ENCODE measurements around the gene ENAH.
A peak's percentile ranks its signal among the peaks of the same experiment; 100 is the strongest.
"Not testable (repeated sequence)": the region's sequence is repeated elsewhere in the genome, so short reads cannot be mapped to it uniquely, and the experiment has no call there.

Gene ENAH

DNA sequence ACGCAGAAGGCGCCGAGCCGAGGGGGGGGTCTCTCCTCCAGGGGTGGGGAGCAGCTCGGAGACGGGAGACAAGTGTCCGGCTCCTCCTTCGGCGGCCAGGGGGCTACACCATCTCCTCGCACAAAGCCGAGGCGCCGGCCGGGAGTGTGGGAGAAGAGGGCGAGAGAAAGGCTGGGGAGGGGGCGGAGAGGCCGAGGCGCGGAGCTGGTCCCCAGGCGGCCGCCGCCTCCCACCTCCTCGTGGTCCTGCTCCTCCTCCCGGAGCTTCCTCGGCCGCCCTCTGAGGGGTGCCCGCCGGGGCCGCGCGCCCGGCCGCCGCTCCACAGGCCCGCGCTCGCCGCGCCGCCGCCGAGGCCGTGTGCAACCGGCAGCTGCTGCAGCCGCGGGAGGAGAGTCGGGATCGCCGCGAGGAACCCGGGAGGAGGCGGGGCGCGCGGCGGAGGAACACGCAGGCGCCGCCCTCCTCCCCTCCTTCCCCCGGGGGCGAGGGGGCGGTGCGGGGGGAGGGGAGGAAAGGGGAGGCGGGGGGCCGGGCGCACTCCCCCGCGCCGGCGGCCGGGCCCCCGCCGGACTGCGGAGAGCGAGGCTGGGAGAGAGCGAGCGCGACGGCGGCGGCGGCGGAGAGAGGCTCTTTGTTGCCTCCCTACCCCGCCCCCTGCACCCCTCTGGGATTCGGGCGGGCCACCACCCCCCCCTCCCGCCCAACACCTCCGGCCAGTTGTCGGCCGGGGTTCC, at the start of gene ENAH:
TSS of gene ENAH (minus strand) at position 395 of the 734 bp plus-strand sequence. CDS start 433 bp downstream, outside the sequence.
- peak; percentile 22 to 87 for DNase-seq

DNA sequence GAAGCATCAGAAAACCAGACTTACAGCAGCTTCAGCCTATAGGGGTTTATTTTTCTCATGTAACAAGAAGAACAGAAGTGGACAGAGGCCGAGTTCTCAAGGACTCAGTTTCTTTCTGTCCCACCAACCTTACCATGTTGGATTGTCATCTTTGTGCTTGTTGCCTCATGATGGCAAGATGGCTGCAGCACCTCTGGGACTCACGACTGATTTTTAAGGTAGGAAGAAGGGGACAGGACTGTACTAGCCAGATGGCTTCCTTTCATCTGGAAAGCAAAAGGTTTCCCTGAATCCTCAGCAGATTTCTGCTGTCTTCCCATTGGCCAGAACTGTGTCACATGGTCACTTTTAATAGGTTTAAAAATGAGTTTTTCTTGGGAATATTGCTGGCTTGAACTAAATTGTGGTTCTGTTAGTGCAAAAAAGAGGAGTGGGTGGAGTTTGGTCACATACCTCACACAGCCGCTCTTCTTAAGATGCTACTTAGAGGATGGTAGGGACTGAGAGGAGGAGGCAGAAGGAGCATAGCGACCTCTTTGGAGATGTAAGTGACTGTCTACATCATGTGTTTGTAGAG, 48.1 kb upstream of the ENAH start:
- no peak for DNase-seq

DNA sequence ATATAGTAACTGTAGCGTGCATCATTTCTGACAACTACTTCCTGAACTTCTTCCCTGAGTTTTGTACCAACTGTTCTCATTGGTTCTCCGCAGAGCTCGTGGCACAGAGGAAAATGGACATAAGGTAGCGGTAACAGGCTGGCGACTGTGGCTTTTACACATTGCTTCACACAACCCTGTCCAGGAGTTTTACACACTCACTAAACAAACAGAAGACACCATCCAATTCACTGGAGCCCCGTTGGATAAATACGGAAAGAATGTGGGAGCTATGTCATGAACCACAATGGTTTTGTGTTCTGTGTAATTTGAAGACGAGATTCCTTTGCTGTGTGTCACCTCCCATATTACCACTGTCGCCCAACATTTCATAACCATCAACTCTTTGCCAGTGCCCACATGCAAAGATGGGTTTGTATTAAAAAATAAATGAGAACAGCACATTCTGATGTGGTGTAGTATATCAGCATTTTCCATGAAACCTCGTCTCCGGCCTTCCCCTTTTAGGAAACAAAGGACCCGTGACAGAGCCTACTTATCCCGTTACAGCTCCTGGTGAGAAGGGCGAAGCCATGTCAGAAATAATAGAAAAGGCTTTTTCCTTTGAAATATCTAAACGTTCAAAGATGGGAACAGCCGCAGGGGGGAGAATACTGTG, 47.4 kb upstream of the ENAH start:
- no peak for DNase-seq

DNA sequence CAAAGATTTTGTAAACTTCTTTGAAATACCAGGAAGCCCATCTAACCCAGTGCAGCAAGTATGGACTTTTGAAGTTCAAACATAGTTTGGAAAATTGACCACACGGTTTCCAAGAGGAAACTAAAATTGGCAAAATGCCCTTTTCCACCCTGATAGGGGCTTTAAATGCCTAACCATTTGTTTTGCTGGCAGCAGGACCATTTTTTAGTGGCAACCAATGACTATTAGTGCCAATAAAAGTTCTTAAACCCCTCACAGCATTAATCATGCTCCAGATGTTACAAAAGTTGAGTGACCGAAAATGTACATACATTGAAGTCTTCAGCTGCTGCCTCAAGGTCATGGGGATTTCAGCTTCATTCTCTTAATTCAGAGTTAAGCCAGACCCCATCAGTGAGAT, 46.4 kb upstream of the ENAH start:
- DNase-seq: no peak

DNA sequence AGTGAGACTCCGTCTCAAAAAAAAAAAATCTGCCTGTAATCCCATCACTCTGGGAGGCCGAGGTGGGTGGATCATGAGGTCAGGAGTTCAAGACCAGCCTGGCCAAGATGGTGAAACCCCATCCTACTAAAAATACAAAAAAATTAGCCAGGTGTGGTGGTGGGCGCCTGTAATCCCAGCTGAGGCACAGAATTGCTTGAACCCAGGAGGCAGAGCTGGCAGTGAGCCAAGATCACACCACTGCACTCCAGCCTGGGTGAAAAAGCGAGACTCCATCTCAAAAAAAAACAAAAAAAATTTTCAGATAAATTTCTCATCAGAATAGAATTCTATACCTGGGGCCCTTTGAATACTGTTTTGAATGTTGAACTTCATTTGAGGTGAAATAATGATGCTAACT, 45.3 kb upstream of the ENAH start:
- DNase-seq: not testable (repeated sequence)

DNA sequence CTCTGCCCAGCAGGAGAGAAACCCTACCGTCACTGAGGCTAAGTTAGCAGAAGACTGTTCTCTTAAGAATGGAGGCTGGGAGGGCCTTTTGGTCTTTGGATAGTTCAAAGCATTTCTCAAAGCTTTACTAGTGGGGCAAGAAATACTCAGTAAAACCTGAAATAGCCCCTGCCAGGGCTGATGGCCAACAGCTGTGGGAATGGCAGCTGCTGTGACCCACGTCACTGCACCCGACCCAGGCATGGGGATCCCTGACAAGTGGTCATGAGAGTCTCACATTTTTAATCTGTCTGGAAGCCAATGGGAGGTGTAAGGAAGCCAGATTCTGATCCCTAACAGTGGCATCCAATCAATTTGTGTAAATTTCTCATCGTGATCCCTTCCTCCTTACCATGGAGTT, 44.5 kb upstream of the ENAH start:
- no peak for DNase-seq

DNA sequence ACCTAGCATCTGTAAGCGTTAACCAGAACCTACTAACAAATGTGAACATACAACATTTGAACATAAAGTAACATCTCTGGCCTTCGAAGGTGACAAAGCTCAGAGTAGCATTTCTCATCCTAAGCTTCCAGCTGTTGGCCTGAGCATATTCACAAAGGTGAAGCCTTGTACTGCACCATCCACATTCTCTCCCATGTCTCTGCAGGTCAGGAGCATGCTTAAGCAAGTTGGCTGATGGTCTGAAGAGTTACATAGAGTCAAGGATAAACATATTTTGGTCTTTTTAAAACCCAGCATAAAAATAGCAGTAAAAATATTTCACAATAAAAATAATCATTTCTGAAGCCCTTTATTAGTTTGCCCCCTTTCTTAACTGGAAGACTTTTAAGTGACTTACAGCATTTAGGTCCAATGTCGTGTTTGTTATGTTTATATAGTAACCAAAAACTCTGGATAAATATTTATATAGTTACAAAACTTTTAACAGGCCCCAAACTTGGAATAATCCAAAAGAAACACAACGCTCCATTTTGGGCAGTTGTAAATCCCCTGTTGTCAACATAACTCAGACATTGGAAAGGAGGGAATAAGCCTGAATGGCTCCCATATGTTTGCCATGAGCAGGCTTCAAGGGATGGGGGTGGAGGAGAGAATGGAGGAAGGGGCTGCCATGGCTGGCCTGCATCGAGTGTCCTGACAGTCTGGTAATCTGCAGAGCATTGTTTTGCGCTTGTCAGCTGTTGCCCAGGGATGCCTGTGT, 42.8 kb upstream of the ENAH start:
- no peak for DNase-seq

DNA sequence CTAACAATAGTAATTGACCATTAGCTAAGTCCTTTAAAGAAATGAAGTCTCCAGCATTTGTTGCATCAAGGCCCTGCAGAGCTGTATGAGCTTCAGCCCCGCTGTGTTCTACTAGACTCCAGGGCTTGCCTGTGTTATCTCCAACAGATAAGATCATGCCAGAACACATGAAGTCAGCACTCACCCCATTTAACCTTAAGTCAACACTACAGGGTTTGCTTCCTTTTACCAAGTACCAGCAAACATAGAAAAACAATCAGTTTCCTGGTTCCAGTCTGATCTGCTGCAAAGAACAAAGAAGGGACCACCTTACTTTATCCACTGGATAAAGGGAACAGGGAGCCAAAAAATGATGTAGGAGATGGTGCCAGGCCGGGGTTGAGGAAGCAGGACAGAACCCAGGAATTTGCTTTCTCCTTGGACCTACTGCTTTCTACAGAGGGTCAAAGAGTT, 41.3 kb upstream of the ENAH start:
- DNase-seq: no peak

DNA sequence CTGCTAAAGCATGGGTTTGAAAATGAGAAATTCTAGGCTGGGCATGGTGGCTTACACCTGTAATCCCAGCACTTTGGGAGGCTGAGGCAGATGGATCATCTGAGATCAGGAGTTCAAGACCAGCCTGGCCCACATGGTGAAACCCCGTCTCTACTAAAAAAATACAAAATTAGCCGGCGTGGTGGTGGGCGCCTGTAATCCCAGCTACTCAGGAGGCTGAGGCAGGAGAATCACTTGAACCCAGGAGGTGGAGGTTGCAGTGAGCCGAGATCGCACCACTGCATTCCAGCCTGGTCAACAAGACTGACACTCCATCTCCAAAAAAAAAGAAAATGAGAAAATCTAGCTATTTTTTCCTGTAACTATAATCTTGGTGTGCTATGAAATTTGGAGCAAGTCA, 40.8 kb upstream of the ENAH start:
- DNase-seq: not testable (repeated sequence)

DNA sequence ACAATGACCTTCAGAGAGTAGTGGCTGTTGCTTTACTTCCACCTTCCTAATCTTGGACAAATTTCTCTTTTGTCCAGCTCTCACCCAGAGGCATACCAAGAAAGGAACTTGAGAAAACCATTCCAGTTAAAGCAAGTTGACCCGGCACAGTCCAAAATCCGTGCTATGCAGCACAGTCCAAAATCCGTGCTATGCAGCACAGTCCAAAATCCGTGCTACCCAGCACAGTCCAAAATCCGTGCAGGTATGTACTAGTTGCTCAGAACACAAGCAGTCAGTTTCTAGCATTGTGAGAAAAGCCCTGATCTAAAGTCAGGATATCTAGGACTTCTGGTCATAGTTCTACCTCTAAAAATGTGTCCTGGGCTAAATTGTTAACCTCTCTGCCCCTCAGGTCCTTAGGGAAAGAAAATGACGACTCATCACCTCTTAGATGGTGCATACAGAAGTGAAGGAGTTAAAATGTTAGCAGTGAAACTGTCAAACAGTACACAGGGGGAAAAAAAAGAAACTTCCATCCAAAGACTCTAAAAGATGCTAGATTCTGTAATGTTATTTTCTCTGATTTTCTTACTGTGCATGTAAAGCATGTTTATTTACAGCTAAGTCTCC, 40.3 kb upstream of the ENAH start:
- DNase-seq: no peak

DNA sequence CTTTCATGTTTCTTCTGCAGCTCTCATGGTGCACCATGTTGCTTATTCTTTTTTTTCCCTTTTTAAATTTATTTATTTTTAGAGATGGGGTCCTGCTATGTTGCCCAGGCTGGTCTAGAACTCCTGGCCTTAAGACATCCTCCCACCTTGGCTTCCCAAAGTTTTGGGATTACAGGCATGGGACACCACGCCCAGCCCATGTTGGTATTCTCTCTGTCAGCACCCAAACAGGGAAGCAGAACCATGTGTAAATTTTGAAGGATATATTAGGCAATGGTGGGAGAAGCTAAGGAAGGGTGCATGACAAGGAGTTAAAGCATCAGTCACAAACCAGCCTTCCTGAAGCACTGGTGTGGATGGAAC, 39.6 kb upstream of the ENAH start:
- DNase-seq: no peak

DNA sequence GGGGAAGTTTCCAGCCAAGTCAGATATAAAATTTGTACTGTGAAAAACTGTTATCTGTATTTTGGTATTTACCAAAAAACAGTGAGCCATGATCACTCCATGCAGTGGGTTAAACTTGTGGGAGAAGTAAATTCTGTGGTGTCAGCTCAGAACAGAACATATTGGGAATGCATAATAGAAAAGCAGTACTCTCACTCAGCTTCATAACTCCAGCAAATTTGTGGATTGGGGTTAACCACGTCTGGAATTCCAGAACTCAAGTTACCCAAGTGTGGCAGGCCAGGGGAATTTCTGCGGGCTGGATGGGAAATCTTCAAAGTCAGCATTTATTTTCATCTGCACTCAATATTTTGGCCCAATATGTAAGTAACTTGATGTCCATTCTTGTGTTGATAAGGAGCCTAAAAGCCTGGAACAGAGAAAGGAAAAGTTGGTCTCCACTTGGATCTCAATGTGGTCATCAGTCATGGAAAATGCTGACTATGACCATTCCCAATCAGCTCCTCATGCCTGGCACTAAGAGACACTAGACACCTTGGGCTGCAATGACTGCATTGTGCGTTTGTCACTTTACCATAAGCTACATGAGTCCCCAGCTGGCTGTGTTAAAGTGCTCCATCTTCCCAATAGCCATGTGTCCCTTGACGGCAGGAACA, 39.1 kb upstream of the ENAH start:
- DNase-seq: no peak

DNA sequence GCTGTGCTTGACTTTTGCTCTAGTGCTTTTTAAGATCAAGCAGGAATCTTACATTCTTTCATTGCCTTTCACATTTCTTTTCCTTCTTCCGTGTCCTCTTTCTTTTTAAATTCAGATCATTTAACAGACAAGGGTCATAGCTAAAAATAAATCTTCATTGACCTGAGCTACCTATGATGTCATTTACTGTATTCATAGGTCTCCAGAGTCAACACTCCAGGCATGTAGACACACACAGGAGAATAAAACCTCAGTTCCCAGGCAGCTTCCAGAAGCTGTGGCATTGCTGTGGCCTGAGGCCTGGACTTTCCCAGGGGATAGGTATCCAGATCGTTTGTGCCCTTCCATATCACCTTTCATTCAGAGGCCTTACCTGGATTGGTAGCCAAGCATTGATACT, 38.5 kb upstream of the ENAH start:
- DNase-seq: no peak

DNA sequence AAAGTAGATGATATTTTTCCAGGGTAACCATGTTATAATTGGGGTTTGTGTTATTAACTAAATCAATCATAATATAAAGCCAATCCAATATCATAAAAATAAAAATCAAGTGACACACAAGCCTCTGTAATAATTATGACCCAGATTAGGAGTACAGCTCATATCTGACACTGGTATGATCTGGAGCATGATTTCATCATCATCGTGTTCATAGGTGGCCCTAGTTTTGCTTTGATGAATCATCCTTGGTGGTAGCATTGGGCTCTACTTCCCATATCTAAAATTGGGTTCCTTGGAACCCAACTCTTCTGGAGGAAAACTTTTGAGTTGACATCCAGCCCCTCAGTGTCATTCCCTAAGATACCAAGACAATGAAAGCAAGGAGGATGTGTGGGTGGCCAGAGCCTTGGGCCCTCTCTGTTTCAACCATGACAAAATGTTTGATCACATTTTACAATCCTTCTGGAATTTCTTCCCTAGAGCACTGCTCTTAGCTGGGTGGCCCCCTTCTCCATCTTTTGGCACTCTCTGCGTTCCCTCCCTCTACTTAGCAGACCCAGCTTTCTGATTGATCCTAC, 37.0 kb upstream of the ENAH start:
- DNase-seq: no peak

DNA sequence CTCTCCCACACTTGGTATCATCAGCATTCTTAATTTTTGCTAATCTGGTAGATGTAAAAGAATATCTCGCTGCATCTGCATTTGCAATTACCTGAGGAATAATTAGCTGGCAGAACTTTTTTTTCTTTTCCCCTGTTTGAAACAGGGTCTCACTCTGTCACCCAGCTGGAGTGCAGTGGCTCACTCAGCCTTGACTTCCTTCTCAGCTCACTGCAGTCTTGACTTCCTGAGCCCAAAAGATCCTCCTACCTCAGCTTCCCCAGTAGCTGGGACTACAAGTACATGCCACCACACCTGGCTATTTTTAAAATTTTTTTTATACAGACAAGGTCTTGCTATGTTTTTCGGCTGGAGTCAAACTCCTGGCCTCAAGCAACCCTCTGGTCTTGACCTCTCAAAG, 35.4 kb upstream of the ENAH start:
- DNase-seq: no peak

DNA sequence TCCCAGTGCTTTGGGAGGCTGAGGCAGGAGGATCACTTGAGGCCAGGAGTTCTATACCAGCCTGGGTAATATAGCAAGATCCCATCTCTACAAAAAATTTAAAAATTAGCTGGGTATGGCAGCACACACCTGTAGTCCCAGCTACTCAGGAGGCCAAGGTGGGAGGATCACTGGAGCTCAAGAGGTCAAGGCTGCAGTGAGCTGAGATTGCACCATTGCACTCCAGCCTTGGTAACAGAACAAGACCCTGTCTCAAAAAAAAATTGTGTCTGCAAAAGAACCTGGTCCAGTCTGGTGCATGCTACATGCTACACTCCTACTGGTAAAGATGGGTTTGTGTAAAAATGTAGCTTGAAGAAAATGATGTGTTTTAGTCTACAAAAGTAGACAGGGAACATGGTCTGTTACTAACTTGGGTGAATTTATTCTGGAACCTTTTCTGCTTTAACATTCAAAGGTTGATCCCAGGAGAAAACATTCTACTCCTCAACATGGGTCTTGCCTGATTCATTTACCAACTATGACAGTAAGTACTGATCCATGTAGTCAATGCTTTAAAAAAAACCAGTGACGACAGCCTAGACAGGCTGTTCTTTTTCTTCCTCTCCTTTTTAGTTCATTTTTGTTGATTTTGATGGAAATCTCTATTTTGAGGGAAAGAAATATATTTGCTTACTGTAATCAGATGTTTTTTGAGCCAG, 32.7 kb upstream of the ENAH start:
- DNase-seq: no peak

DNA sequence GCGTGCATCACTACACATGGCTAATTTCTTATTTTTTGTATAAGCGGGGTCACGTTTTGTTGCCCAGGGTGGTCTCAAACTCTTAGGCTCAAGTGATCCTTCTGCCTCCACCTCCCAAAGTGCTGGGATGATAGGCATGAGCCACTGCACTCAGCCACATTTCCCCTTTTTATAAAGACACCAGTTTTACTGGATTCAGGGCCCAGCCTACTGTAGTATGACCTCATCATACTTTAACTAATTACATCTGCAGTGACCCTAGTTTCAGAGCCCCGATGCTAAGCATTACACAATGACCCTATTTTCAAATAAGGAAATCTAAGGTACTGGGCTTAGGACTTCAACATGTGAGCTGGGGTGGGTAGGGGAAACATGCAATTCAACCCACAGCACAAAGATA, 31.8 kb upstream of the ENAH start:
- no peak for DNase-seq

DNA sequence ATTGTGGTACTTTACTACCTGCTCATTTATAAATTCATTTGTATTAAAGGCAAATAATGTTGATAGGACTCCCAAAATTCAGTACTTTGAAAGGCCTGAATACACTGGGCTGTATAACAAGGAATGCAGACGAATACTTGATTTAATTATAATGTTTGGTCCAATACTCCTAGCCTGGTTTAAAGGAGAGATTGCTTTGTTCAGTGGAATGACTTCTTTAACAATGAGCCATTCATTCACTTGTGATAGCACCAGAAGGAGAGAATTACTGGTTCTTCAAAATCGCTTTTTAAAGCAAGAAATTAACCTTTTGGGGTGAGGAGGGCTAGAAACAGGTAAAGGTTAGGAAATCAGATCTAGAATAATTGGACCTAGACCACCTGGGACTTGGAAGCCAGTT, 28.3 kb upstream of the ENAH start:
- no peak for DNase-seq

DNA sequence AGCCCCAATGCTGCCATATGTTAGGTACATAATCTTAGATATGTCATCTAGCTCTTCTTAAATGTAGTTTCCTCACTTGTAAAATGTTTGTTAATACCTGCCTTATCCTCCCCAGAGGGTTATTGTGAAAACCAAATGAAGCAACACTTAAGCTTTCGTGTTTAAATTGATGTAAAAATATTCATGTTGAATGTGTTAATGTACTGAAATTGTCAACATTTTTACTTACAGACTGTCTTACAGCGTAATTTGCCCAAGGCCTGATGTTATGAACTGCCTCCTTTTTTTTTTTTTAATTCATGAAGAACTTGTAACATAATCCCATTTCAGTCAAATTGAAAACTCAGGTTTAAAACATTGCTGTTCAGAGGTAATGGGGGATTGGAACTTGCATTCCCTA, 25.6 kb upstream of the ENAH start:
- no peak for DNase-seq

DNA sequence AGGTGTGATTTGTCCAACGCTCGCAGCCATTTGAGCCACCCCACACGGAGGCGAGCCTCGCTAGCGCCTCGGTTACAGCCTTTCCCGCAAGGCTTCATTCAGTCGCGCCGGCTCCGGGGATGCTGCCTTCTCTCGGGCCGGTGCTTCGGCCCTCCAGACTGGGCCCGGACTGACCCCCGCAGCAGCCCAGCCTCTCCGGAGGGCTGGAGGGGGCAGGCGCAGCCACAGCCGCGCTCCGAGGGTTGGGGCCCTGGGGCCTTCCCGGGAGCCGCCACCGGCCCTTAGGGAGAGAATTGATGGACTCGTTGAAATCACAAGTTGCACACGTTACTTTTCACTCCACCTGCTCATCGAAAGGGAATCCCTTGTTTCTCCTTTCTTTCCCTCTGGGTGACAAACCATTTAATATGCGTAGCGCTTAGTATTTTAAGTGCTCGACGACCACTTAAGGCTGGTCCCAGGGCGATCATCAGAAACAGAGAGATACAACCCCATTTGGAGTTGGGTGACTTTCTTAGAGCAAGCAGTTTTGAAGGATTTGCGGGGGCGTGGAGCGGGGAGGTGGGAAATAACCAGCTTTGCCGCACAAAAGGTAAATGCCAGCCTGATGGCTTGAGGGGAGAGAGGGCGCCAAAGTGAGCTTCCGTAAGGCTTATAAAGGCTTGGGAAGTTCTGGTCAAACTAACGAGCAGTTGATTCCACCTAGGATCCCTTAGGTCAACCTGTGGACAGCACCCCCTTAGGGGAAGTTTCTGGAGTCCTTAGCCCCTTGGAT, 24.6 kb upstream of the ENAH start:
- DNase-seq: no peak

DNA sequence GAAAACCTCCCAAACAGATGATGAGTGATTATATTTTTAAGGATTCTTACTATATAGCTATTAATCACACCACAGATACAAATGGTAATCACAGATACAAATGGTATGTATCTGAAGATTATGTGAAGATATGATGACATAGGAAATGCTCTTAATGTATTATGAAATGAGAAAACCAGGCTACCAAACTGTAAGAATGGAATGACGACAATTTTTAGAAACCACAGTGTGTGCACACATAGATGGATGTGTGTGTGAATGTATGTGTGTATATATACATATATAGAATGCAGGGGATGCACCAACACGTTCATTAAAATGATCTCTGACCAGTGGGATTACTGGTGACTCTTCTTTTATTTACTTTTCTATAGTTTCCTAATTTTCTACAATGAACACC, 21.5 kb upstream of the ENAH start:
- DNase-seq: no peak
